ENCODE data around the gene RNF222. TPM values are rescaled to one million over a fixed set of nuclear protein-coding genes. Genes with fewer than 3 reads are reported as not detected.

Gene RNF222
- total and polyA plus RNA-seq, 10 of the 15 experiments (the other 5 are each of a cell fraction or from before 2014, with no cell fraction given): not detected

DNA sequence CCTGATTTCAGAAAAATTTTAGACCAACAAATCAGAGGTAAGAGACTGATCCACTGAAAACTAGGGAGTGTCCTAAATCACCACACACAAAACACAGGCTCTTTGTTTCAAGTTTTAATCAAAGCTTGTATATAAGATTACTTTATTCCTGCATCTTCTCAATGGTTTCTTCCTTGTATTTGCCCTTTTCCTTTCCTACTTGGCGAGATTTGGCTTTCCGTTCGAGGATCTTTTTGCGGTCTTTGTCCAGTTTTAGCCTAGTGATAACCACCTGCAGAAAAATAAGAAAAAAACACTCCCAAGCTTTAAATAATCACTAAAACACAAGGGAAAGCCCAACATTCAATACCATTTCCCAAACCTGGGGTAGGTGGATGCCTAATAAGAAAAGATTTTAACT is 20.2 kb downstream of the RNF222 start:
- H3K4me2 ChIP-seq (ENCODE audit: control insufficient read depth, insufficient read depth): peak overlapping the region; percentile 13; the same call in 1 of the 2 replicates
- H3K9me3 ChIP-seq (replicated peaks; ENCODE audit: control insufficient read depth, insufficient read depth, low read length): no peaks in the 10 kb centered on the region; the same call in 2 of the 3 replicates
- ChIA-PET POLR2A (interaction anchor here (0.6 to 2.0 kb wide), 4 partner anchors 7 to 280 kb away, joined by 5 to 7 read pairs (median 5); partner anchors contain the start of gene SLC25A35), CTCF (interaction anchor here (0.8 to 2.0 kb wide), 12 partner anchors 10 to 620 kb away, joined by 3 to 9 read pairs (median 4); partner anchors contain the start of genes NDEL1 and SLC25A35), RAD21 (ENCODE audit: unreplicated experiment) (interaction anchor here (0.8 to 1.3 kb wide), 3 partner anchors 58 to 369 kb away, joined by 3 to 5 read pairs (median 4); partner anchors contain the start of gene NDEL1), SMC1A (ENCODE audit: uncharacterized antibody, unreplicated experiment) (interaction anchor here (0.7 to 1.9 kb wide), 5 partner anchors 58 to 495 kb away, joined by 3 to 4 read pairs (median 3); partner anchors contain the start of genes NDEL1 and SLC25A35)
- no TSS peak for BruUV-seq (replicated peaks)
- no peak overlapping the region for H3K27ac ChIP-seq (ENCODE audit: control insufficient read depth, insufficient read depth)
- H3K4me3 ChIP-seq: no peak overlapping the region
- no peak overlapping the region for H3K9ac ChIP-seq (ENCODE audit: control insufficient read depth, insufficient read depth, low read length)
- ATAC-seq: no peak
- H3K27me3 ChIP-seq (replicated peaks in 1 of 2; ENCODE audit: control insufficient read depth in 2 of 2, insufficient read depth in 2 of 2, low read length in 1 of 2): no peaks in the 10 kb centered on the region
- 94% methylated on average over 4 of the region's 4 CpGs for WGBS (ENCODE audit: insufficient coverage, insufficient replicate concordance, low lambda C conversion rate, missing lambda C conversion rate)
- no peak for TF ChIP-seq FOXK2 (IDR thresholded peaks at IDR 0.05)
- TF ChIP-seq MYB (IDR thresholded peaks at IDR 0.05; ENCODE audit: borderline replicate concordance, low read depth, low read length): no peak
- no peak for TF ChIP-seq ZNF217 (IDR thresholded peaks at IDR 0.05)
- TF ChIP-seq NBN (IDR thresholded peaks at IDR 0.05): no peak
- TF ChIP-seq ATF7 (IDR thresholded peaks at IDR 0.05; ENCODE audit: low read depth): no peak
- in situ Hi-C loops (cut with MboI): no loop called here
- H4K20me1 ChIP-seq (ENCODE audit: control insufficient read depth, insufficient read depth): peaks cover 9% of the 10 kb centered on the region
- DNase-seq (ENCODE audit: low read depth, low spot score): no peak
- peaks cover 10 to 36% of the 10 kb centered on the region in 2 experiments for H3K36me3 ChIP-seq (ENCODE audit: control insufficient read depth in 2 of 2, insufficient read depth in 2 of 2, low read length in 1 of 2)
- intact Hi-C loops (cut with micrococcal nuclease; ENCODE audit: unreplicated experiment): no loop called here
- no peak overlapping the region for H2AFZ ChIP-seq (ENCODE audit: control insufficient read depth, low read depth, low read length)
- no peak for FAIRE-seq
- peaks cover 3% of the 10 kb centered on the region for H3K4me1 ChIP-seq (ENCODE audit: control insufficient read depth, insufficient read depth, low read length)
- H3K79me2 ChIP-seq (ENCODE audit: control insufficient read depth, insufficient read depth, low read length): peaks cover 41% of the 10 kb centered on the region

- in situ Hi-C loops (cut with MboI) (no loop called here), intact Hi-C loops (cut with micrococcal nuclease; ENCODE audit: unreplicated experiment) (no loop called here)
- H3K36me3 ChIP-seq (ENCODE audit: control insufficient read depth in 2 of 2, insufficient read depth in 2 of 2, low read length in 1 of 2): peaks cover 10 to 35% of the 10 kb centered on the region in 2 experiments
- DNase-seq (ENCODE audit: low read depth, low spot score) (peak; percentile 38), ATAC-seq (peak; percentile 99), FAIRE-seq (no peak)
- CTCF ChIA-PET: interaction anchor here (0.6 to 2.0 kb wide), 17 partner anchors 11 to 1027 kb away, joined by 3 to 10 read pairs (median 4); partner anchors contain the start of genes NDEL1 and SLC25A35
- H3K4me3 ChIP-seq: peak within 1 kb of the TSS; percentile 88
- H3K9ac ChIP-seq (ENCODE audit: control insufficient read depth, insufficient read depth, low read length): peak within 1 kb of the TSS; percentile 85
- WGBS (ENCODE audit: insufficient coverage, insufficient replicate concordance, low lambda C conversion rate, missing lambda C conversion rate): 10% methylated on average over 34 of the region's 41 CpGs
- BruUV-seq (replicated peaks): no TSS peak
- no peaks in the 10 kb centered on the region; the same call in 2 of the 3 replicates for H3K9me3 ChIP-seq (replicated peaks; ENCODE audit: control insufficient read depth, insufficient read depth, low read length)
- H3K27ac ChIP-seq (ENCODE audit: control insufficient read depth, insufficient read depth): peak within 1 kb of the TSS; percentile 72
- H3K27me3 ChIP-seq (replicated peaks in 1 of 2; ENCODE audit: control insufficient read depth in 2 of 2, insufficient read depth in 2 of 2, low read length in 1 of 2): no peaks in the 10 kb centered on the region
- peaks cover 32% of the 10 kb centered on the region for H3K79me2 ChIP-seq (ENCODE audit: control insufficient read depth, insufficient read depth, low read length)
- H3K4me2 ChIP-seq (ENCODE audit: control insufficient read depth, insufficient read depth): peak within 1 kb of the TSS; percentile 84
- RAD21 ChIA-PET (ENCODE audit: unreplicated experiment): interaction anchor here (0.8 to 1.3 kb wide), 5 partner anchors 12 to 369 kb away, joined by 3 to 5 read pairs (median 4); partner anchors contain the start of genes NDEL1 and SLC25A35
- H2AFZ ChIP-seq (ENCODE audit: control insufficient read depth, low read depth, low read length): peak within 1 kb of the TSS; percentile 53
- SMC1A ChIA-PET (ENCODE audit: uncharacterized antibody, unreplicated experiment): interaction anchor here (0.8 to 1.9 kb wide), 3 partner anchors 61 to 127 kb away, joined by 3 to 4 read pairs (median 4); partner anchors contain the start of gene SLC25A35
- POLR2A ChIA-PET: interaction anchor here (0.6 to 2.0 kb wide), 7 partner anchors 8 to 1360 kb away, joined by 3 to 7 read pairs (median 5); partner anchors contain the start of gene SLC25A35
- peaks cover 9% of the 10 kb centered on the region for H4K20me1 ChIP-seq (ENCODE audit: control insufficient read depth, insufficient read depth)
- peaks cover 3% of the 10 kb centered on the region for H3K4me1 ChIP-seq (ENCODE audit: control insufficient read depth, insufficient read depth, low read length)
- TF ChIP-seq ZNF622 (IDR thresholded peaks at IDR 0.05) (no peak), POLR2AphosphoS2 (IDR thresholded peaks at IDR 0.05; ENCODE audit: low read depth, low read length) (peak; percentile 98), SUZ12 (IDR thresholded peaks at IDR 0.05; ENCODE audit: unreplicated experiment) (no peak), KDM1A (IDR thresholded peaks at IDR 0.05; ENCODE audit: borderline replicate concordance) (no peak), RCOR1 (conservative IDR thresholded peaks at IDR 0.05; ENCODE audit: low read depth, low read length) (no peak), ESRRA (IDR thresholded peaks at IDR 0.05; ENCODE audit: low read length) (peak; percentile 95), ZBTB40 (IDR thresholded peaks at IDR 0.05; ENCODE audit: borderline replicate concordance) (peak; percentile 90)
Measured at GRCh38 chr17:8376271-8377067, 21.2 kb downstream of the RNF222 start, which contains the start of gene KRABD2. Gene KRABD2 (minus strand): TSS chr17:8376704.
